Embryonic facial prominence (tissue), 1 donor: ENCODE data around the gene ASPDH.
"Not testable (repeated sequence)": the region's sequence is repeated elsewhere in the genome, so short reads cannot be mapped to it uniquely, and the experiment has no call there.

Experiments
- DNase-seq: peaks from one replicate; pipeline ENCODE4 v3.0.0-alpha.2; 2016; ENCODE audit errors: extremely low spot score

ASPDH gene

DNA sequence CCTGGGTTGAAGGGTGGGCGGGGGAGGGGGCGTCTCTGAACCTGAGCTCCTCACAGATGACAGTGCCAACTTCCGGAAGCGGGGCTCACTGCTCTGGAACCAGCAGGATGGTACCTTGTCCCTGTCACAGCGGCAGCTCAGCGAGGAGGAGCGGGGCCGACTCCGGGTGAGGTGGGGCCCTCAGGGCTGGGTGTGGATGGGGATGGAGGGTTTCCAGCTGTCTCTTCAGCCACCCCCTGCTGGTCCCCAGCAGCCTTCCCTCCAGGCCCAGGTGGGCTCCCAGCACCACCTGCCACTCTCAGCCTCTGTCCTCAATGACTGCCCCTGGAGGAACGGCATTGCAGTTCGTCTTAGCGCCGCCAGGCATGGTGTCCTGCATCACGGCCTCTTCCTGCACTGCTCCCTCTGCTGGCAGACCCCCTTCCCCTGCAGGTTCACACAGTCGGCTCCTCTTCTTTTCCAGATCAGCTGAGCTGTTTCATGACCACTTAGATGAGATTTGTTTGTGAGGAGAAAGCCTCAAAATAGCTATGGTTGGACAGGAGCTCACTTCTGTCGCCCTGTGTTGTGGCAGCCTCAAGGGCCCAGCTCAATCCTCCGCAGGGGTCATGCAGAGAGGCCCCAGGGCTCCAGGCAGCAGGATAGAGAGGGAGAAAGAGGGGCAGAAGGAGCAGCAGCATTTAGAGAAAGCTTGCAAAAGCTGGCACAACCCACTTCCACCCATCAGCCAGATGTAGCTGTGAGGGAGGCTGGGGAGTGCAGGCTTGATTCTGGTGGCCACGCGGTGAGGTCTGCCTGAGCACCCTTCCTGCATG, 34.6 kb downstream of the ASPDH start:
- DNase-seq: no peak

DNA sequence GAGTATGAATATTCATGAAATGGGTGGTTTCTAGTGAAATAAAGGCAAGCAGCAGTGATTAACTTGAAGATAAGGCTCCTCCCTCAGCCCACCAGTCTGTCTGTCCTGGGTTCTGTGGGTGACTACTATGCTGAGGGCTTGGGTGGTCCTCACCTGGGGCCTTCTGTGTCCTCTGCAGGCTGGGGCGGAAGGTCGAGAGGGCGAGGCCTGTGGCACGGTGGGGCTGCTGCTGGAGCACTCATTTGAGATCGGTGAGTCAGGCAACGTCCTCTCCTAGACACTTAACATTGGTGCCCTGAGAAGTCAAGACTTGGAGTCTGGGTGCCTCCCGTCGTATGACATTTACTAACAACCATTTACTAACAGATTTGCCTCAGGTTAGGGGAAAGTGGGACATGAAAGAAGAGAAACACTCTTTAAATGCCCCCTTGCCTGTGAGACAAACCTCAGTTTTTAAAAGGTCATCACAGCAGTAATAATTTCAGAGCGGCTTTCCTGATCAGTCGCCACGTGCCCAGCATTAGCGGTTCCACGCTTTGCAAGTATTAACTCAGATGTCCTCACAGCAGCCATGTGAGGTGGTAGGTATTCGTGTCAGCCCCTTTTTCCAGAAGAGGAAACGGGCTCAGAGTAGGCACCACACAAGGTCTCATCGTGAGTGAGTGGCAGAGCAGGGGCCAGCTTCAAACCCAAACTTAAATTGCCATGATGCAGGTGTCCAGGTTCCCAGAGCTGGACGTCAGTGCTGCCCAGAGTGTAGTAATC, 35.8 kb downstream of the ASPDH start:
- DNase-seq: no peak

DNA sequence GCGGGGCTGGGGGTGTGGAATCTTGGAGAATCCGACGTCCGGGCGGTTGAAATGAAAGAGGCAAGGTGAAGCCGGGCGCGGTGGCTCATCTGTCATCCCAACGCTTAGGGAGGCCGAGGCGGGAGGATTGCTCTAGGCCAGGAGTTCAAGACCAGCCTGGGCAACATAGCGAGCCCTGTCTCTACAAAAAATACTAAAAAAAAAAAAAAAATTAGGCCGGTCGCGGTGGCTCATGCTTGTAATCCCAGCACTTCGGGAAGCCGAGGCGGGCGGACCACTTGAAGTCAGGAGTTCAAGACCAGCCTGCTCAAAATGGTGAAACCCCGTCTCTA, 36.8 kb downstream of the ASPDH start:
- DNase-seq: no peak

DNA sequence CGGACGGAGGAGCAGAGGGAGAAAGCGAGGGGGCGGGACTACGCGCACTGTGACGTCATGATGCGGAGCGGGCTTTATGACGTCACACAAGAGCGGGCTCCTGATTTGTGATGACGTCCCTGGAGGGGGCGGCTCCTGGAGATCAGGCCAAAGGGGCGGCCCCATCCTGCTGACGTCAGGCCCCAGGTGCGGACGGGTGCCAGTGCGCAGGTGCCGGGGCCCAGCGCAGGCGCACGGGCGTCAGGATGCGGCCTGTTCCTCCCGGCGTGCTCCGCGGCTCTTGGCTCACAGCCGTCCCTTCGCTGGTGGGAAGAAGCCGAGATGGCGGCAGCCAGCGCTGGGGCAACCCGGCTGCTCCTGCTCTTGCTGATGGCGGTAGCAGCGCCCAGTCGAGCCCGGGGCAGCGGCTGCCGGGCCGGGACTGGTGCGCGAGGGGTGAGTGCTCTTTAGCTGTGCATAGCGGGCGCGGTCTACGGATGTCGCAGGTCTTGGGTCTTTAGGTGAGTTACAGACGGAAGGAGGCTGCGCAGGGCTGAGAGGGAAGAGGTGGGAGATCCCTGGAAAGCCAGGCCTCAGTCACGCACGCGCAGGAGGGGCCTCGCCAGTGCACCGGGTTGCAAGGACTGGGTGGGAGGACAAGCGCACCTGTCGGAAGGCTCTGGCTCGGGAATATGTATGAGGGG, 37.3 kb downstream of the ASPDH start, which contains the start of the genes EMC10 and GARIN5A:
TSS of gene EMC10 (plus strand) at position 284 of the 683 bp plus-strand sequence. CDS start at position 322, 38 bp downstream.
TSS of gene GARIN5A (minus strand) at position 625 of the 683 bp plus-strand sequence. CDS start at position 165, 460 bp downstream.
- peak; percentile 88 for DNase-seq

DNA sequence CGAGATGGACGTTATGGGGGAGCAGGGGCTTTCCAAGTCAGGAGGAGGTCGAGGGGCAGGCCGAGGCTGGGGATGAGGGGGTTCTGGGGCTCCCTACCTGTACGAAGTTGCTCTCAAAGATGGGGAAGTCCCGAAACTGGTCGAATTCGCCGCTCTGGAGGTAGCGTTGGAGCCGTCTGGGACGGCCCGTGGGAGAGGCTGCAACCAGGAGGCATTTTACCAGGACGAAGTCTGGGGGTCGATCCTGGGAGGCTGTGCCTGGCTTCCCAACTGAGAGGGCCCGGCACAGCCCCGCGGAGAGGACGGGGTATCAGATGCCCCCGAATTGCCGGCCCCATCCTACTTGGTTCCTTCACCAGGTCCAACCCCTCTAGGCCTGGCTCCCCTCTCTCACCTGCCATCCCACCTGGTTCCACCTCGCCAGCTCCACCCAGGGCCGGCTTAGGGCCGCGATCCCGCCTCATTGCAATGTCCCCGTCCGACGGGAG, 37.9 kb downstream of the ASPDH start:
- no peak for DNase-seq

DNA sequence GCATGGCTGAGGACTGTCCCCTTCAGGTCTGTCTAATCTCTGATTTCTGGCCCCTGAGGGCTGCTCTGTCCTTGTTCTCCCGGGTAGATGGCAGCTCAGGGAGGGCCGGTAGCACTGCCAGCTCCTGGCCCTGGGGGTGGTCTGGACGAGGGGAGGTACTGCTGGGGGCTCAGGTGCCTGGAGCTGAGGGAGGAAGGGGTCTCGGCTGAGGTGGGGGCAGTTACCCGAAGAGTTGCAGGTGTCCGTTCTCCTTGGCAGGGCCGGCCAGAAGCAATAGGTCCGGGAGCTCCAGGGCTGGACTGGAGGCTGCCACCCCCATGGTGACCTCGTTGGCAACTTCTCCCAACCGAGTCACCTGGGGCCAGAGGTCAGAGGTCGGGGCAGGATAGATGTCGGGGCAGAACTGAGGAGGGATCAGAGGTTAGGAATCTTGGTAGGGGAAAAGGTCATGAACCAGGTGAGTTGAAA, 38.6 kb downstream of the ASPDH start:
- DNase-seq: no peak

DNA sequence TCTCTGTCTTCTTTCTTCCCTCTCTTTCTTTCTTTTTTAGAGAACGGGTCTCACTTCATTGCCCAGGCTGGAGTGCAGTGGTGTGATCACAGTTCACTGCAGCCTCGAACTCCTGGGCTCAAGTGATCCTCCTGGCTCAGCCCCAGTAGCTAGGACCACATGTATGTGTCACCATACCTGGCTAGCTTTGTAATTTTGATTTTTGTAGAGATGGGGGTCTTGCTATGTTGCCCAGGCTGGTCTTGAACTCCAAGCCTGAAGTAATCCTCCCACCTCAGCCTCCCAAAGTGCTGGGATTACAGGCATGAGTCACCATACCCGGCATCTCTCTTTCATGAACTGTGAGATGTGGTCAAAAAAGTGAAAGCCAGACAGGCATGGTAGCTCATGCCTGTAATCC, 40.4 kb downstream of the ASPDH start:
- not testable (repeated sequence) for DNase-seq

DNA sequence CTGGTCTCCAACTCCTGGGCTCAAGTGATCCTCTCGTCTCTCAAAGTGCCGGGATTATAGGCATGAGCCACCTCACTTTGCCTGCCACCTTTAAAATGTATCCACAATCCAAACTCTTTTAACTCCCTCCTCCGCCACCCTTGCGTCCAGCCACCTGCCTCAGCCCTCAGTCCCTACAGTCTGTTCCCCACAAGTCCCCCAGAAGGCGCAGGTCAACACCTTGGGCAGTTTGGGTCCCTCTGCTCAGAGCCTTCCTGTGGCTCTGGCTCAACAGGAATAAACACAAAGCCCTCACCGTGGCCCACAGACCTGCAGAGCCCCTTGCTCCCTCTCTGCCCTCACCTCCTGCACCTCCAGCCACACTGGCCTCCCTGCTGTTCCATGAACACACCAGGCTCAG, 44.9 kb downstream of the ASPDH start:
- no peak for DNase-seq

DNA sequence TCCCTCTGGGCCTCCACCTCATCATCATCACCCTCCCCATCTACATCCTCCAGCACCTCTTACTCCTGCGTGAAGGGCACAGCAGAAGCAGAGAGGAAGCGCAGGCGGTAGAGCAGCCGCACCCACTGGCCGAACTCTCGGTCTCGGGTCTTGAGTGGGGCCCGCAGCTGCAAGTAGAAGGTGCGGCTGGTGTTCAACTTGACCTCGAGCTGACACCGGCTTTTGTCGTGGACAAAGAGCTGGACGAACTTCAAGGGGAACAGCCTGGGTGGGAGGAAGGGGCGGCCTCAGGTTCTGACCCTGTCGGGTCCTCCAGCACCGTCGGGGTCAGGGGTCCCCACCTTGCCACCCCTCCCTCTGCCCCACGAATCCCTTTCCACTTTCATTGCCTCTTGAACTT, 46.1 kb downstream of the ASPDH start:
- DNase-seq: no peak

DNA sequence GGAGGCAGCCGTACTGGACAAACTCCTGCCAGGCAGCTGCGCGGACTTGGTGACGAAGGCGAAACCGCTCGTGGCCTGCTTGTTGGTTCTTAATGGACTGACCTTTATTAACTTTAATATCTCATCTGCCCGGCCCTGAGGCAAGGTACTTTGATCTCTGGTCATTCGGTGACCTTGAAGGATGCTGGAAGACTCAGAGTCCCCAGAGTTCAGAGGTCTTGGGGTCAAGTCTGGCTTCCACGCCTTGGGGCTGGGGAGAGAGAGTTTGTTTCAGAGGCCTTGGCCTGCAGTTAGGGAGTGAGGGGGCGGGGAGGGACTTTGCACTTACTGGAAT, 47.0 kb downstream of the ASPDH start:
- no peak for DNase-seq

DNA sequence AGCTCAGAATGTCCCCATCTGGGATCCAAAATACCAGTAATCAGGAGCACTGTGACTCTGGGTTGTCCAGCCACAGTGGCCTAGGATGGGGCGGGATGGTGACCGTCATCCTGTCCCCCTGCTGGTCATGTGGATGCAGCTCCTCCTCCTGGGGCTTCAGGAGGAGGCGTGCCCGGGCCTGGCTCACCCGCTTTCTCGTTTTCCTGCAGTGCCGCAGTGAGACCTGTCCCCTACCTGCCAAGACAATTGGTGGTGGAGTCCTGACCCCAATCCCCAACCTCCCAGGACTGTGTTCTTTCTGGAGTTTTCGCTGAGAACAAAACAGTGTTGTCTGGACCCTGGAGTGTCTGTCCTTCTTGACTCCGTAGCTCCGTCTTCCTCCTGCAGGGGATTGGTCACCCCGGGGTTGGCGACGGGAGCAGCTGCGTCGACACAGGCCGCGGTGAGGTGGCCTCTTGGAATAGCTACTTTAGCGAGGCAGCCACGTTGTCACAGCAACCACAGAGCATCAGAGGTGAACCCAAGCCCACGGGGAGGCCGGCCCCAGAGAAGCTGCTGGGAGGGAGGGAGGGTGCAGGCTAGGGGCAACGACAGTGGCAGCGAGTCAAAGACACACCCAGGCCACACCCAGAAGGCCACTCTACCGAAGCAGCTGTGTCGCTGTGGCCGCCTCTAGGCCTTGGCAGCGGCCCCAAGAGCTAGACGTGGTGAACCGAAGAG, 47.6 kb downstream of the ASPDH start:
- DNase-seq: no peak

DNA sequence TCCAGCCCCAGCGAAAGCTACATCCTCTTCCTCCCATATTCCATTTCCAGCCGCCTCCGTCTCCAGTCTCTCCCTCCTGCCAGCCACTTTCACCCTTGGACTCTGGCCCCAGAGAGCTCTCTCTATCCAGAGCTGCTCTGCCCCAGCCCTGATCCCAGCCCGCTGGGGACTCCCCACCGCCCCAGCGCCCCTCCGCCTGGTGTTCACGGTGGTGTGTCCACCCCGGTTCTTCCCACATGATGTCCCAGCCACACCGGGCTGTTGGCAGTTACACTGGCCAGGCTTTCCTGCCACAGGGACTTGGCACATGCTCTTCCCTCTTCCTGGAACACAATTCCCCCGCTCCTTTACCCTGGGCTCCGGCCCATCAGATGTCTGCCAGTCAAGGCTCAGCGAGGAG, 48.7 kb downstream of the ASPDH start:
- DNase-seq: no peak

DNA sequence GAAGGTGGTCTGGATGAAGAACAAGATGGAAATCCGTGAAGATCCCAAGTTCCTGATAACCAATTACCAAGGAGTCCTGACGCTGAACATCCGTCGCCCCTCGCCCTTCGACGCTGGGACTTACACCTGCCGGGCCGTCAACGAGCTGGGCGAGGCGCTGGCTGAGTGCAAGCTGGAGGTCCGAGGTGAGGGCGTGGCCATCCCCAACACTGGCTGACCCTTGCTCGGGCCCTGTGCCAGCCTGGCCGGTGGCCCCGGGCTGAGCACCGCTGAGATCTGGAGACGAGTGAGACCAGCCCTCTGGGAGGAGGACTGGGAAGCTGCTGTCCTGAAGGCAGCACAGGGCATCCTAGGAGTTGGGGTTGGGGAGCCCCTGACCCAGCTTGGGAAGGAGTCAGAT, 49.4 kb downstream of the ASPDH start:
- DNase-seq: no peak

DNA sequence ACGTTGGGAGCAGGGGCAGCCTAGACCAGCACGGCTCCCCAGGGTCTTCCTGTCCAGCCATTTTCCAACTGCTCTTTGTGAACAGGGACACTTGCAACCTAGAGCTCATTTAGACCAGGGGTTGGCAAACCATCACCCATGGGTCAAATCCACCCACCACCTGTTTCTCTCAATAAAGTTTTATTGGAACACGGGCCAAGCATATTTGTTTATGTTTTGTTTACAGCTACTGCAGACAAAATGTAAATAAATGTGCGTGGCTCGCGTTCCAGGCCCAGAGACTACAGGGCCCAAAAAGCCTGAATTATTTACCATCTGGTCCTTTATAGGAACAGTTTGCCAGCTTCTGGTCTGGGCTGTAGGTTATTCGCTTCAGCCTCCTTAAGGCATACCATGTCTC, 50.7 kb downstream of the ASPDH start:
- DNase-seq: no peak
